MV-4-11 (cell line): ENCODE data around the gene FRMD8.
A peak's percentile ranks its signal among the peaks of the same experiment; 100 is the strongest.
"Not testable (repeated sequence)": the region's sequence is repeated elsewhere in the genome, so short reads cannot be mapped to it uniquely, and the experiment has no call there.

Experiments used
- DNase-seq: peaks from one replicate; lab custom pipeline; 2025; lab: John Stamatoyannopoulos, UW

FRMD8 gene

GRCh38 chr11:65436412-65437032 is 50.1 kb downstream of the FRMD8 start:
- DNase-seq = no peak

DNA sequence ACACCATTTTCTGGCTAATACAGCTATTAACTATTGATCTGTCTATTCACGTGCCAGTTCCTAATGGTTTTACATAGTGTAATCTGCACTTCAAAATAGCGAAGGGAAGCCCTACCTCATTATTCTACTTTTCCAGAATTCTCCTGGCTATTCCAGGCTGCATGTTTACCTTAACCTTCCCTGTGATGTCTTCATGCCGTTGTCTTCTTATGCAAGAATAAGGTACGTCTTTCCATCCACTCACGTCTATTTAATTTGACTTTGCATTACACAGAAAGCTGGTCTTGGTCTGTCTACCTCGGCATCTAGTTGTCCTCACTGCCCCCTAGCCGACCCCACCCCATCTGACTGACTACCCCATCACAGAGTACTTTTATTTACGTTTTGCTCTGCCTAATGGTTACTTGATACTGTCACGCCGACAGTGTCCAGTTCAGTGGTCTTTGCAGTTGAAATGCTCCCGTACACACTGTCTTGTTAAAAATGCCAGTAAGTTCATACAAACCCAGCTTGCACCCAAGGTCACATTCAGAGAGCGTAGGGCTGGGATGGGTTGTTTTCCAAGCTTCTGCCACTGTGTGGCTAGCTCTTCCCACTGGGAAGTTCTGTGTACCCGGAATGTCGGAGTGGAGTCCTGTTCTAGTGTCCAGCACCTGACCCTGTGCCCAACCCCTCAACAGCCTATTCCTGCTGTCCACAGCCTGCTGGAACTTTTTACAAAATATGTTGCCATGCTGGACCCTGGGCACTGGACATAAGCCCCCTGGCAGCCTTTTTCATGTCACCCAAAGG is 51.2 kb downstream of the FRMD8 start:
- no peak for DNase-seq

DNA sequence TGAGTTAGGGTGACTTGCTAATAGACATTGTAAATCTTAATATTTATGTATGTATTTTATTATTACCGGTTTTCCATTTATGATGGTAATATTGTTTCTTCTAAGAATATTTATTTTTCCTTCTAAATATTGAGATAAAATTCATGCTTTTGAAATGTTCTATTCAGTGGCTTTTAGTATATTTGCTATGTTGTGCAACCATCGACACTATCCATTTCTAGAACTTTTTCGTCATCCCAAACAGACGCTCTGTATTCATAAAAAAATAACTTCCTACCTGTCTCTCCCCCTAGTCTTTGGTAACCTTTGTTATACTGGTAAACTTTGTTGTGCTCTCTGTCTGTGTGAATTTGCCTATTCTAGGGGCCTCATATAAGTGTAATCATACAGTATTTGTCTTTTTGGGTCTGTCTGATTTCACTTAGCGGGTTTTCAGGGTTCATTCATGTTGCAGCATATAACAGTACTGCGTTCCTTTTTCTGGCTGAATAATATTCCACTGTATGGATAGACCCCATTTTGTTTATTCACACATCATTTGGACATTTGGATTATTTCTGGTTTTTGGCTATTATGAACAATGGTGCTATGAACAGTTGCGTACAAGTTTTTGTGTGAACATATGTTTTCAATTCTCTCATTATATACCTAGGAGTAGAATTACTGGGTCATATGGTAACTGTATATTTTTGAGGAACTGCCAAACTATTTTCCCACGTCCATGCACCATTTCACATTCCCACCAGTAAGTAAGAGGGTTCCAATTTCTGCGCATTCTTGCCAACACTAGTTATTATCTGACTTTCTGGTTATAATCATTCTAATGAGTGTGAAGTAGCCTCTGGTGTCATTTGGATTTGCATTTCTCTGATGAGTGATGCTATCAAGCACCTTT is 52.1 kb downstream of the FRMD8 start:
- no peak for DNase-seq

GRCh38 chr11:65439331-65440181 is 53.1 kb downstream of the FRMD8 start:
- DNase-seq = no peak

DNA sequence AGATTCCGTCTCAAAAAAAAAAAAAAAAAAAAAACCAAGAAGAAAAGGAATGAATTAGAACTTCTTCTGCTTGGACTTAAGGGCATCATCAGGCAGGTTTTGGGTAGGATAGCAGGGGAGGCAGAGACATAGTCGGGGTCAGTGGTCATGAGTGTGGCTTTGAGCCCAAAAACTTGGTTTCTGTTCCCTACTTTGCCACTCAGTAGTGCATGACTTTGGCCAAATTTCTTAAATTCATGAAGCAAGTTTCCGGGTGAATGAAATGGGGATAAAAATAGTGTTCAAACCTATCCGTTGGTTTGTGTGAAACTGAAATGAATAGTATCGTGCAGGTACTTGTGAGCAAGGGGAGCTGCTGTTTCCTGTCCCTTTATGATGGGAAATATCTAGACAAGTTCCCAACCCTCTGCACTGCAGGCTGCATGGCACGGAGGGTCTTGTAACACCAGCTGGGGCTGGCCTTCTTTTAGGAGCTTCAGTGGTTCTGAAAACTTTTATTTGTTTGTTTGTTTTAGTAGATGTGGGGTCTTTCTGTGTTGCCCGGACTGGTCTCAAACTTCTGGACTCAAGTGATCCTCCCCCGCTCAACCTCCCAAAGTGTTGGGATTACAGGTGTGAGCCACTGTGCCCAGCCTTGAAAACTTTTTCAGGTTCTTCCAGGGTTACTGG is 54.5 kb downstream of the FRMD8 start:
- DNase-seq = peak; percentile 93

- DNase-seq = peak; percentile 68
Observed at GRCh38 chr11:65442842-65443331, 56.5 kb downstream of the FRMD8 start.

DNA sequence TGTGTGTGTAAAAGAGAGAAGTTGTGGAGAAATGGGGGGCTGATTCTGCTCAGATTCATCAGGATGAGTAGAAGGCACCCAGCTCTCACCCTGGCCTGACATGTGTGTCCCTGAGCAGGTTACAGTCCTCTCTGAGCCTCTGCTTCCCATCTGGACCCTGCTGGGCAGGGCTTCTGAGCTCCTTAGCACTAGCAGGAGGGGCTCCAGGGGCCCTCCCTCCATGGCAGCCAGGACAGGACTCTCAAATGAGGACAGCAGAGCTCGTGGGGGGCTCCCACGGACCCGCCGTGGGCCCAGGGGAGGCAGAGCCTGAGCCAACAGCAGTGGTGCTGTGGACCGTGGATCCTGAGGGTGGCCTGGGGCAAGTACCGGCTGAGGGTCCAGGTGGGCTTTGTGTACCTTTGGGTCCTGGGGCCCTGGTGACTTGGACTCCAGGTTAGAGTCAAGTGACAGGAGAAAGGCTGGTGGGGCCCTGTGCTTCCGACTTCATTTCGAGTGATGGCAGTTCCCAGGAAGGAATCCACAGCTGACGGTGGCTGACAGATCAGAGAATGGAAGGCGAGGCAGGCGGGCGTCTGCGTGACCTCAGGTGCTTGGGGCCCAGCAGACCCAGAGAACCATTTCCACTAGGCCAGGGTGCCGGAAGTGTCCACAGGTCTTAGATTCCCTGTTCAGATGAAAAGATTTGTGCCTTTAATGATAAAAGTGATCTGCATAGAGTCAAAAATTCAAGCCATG is 58.0 kb downstream of the FRMD8 start:
- no peak for DNase-seq

DNA sequence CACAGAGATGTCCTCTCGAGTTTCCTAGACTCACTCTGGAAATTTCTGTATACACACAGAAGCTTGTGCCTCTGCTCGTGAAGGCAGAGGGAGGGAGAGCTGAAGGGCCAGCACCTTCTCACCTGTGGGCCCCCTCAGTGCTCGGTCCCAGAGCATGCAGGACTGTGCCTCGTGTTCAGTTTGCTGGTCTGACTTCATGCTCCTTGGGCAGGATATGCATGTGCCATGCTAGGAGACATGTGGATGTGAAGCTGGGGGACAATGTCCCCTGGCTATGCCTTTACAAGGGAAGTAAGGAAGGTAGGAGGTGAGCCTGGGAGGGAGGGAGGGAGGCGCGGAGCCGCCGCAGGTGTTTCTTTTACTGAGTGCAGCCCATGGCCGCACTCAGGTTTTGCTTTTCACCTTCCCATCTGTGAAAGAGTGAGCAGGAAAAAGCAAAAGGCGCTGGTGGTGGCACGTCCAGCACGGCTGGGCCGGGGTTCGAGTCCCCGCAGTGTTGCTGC is 58.7 kb downstream of the FRMD8 start:
- no peak for DNase-seq

DNA sequence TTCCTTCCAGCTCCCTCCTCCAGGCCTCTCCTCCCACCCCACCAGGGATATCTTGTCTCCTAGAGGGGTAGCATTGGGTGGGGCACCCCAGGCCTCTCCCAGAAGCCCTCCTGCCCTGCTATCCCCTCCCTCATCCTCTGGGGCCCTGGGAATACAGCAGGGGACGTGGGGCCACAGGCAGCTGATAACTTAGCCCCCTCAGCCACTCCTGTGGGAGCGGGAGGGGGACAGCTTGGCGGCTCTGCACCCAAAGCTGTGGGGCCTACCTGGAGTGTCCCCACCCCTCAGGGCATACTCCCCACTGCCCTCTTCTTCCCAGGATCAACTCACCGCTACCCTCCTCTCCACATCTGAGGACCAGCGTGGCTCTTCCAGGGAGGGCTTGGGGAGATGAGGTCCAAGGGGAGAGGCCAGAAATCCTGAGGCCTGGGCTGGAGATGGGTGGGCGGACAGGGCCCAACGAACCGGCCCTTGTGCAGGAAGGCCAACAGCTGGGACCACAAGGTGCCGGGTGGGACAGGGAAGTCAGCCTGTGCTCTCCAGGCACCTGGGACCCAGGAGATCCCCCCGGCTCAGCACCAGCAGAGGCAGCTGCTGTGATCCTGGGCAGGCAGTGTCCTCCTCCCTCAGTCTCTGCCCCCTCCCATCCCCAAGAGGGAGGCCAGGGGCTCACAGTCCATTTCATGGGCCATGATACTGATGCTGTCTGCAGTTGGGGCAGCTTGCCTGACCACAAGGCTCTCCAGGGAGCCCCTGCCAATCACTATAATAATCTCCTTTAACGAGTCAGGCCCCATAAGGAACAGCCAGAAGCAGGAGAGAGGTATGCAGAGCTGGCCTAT is 59.4 kb downstream of the FRMD8 start:
- DNase-seq = no peak

- no peak for DNase-seq
Observed at GRCh38 chr11:65446446-65447277, 60.2 kb downstream of the FRMD8 start.

GRCh38 chr11:65448074-65448417 is 61.6 kb downstream of the FRMD8 start:
- DNase-seq = no peak

GRCh38 chr11:65448418-65449105 is 62.1 kb downstream of the FRMD8 start:
- no peak for DNase-seq

GRCh38 chr11:65451301-65451700 is 64.9 kb downstream of the FRMD8 start:
- not testable (repeated sequence) for DNase-seq

DNA sequence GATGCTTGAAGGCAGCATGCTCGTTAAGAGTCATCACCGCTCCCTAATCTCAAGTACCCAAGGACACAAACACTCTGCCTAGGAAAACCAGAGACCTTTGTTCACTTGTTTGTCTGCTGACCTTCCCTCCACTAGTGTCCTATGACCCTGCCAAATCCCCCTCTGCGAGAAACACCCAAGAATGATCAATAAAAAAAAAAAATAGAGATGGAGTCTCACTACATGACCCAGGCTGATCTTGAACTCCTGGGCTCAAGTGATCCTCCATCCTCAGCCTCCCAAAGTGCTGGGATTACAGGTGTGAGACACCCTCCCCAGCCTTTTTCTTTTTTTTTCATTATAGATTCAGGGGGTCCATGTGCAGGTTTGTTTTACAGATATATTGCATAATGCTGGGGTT is 65.8 kb downstream of the FRMD8 start:
- DNase-seq = not testable (repeated sequence)

GRCh38 chr11:65452806-65453490 is 66.5 kb downstream of the FRMD8 start:
- DNase-seq = peak; percentile 90

DNA sequence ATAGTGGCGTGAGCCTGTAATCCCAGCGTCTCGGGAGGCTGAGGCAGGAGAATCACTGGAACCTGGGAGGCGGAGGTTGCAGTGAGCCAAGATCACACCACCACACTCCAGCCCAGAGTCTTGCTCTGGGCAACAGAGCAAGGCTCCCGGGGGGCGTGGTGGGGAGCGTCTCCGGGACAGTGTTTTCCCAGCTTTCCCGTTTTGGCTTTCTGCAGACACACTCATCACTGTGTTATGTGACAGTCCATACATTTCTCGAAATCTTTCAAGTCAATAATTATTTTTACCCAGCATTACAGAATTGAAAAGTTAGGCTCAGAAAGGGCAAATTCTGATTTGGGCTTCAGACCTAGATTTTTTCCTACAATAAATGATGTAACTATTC is 67.9 kb downstream of the FRMD8 start:
- no peak for DNase-seq
